ENCODE data around the gene RCE1. TPM values are rescaled to one million over a fixed set of nuclear protein-coding genes. Genes with fewer than 3 reads are reported as not detected.

RCE1 gene
- total and polyA plus RNA-seq, 8 donors = 16.4 to 22.7 (median 20.3) TPM

GRCh38 chr11:66845143-66845875, 2.1 kb downstream of the RCE1 start:
- intact Hi-C loops (cut with DNase I) = no loop called here
- H3K9me3 ChIP-seq = no peaks in the 10 kb centered on the region
- H3K4me1 ChIP-seq = peaks cover 16 to 40% of the 10 kb centered on the region in 2 donors
- H3K27ac ChIP-seq = no peak overlapping the region
- no peak overlapping the region for H3K4me3 ChIP-seq
- H3K27me3 ChIP-seq = no peaks in the 10 kb centered on the region
- H3K36me3 ChIP-seq = peaks cover 0 to 46% of the 10 kb centered on the region in 2 donors
- ATAC-seq (no peak), DNase-seq (no peak)
- TF ChIP-seq CTCF (IDR thresholded peaks at IDR 0.05) = no peak

GRCh38 chr11:66845876-66846212, 2.6 kb downstream of the RCE1 start:
- Histone ChIP-seq H3K9me3 (no peaks in the 10 kb centered on the region), H3K4me3 (no peak overlapping the region), H3K27ac (no peak overlapping the region), H3K27me3 (no peaks in the 10 kb centered on the region), H3K4me1 (peaks cover 16 to 35% of the 10 kb centered on the region in 2 donors), H3K36me3 (peaks cover 0 to 46% of the 10 kb centered on the region in 2 donors)
- DNase-seq (no peak), ATAC-seq (no peak)
- no peak for TF ChIP-seq CTCF (IDR thresholded peaks at IDR 0.05)
- intact Hi-C loops (cut with DNase I) = no loop called here

- Histone ChIP-seq H3K36me3 (peaks cover 0 to 46% of the 10 kb centered on the region in 2 donors), H3K27ac (no peak overlapping the region), H3K4me3 (no peak overlapping the region), H3K4me1 (peaks cover 14 to 26% of the 10 kb centered on the region in 2 donors), H3K9me3 (no peaks in the 10 kb centered on the region), H3K27me3 (no peaks in the 10 kb centered on the region)
- intact Hi-C loops (cut with DNase I) = no loop called here
- no peak for ATAC-seq
- TF ChIP-seq CTCF (IDR thresholded peaks at IDR 0.05) = no peak
- DNase-seq = no peak
Observed at GRCh38 chr11:66846671-66847091, 3.4 kb downstream of the RCE1 start.

GRCh38 chr11:66847461-66848232, 4.4 kb downstream of the RCE1 start:
- Histone ChIP-seq H3K4me1 (peaks cover 7 to 17% of the 10 kb centered on the region in 2 donors), H3K4me3 (no peak overlapping the region), H3K27me3 (no peaks in the 10 kb centered on the region), H3K36me3 (peaks cover 0 to 46% of the 10 kb centered on the region in 2 donors), H3K27ac (no peak overlapping the region), H3K9me3 (no peaks in the 10 kb centered on the region)
- intact Hi-C loops (cut with DNase I) = no loop called here
- TF ChIP-seq CTCF (IDR thresholded peaks at IDR 0.05) = no peak
- no peak for DNase-seq
- ATAC-seq = no peak

All from left lung (tissue), 10 donors.